KBM-7 (cell line): ENCODE measurements around the gene DNAAF1.

Source experiments
- DNase-seq: peaks from one replicate; pipeline ENCODE4 v3.0.0-alpha.2; 2015
- in situ Hi-C: fragments of 300-500 bp; cut with MboI; formaldehyde crosslinking; loops from 2 replicates; pipeline ENCODE4 v1.14.3; 2020; ENCODE audit warnings: low sequenced_read_pairs, low pct_unique_long_range_greater_than_20kb, mixed read lengths

DNAAF1 gene

GRCh38 chr16:84225126-84225525 lies 80.0 kb downstream of the DNAAF1 start:
- DNase-seq, result no peak
- in situ Hi-C loops, result no loop called here

GRCh38 chr16:84225571-84225970 lies 80.5 kb downstream of the DNAAF1 start:
- no peak for DNase-seq
- in situ Hi-C loops, result no loop called here

GRCh38 chr16:84226026-84226425 lies 80.9 kb downstream of the DNAAF1 start:
- in situ Hi-C loops, result no loop called here
- DNase-seq, result no peak
